Thoracic aorta (tissue), 2 donors: ENCODE data around the gene INTS6L. TPM values are rescaled to one million over a fixed set of nuclear protein-coding genes. Genes with fewer than 3 reads are reported as not detected.

Experiments used
- ATAC-seq: fragments of 150-250 bp; one replicate; pipeline ENCODE4 v1.8.0; 2017; ENCODE audit warnings: low read depth; ENCODE audit not compliant: insufficient number of reproducible peaks, low FRiP score
- DNase-seq: peaks from one replicate; pipeline ENCODE4 v3.0.0-alpha.2; 2020; ENCODE audit warnings: low spot score
- H3K27ac ChIP-seq, 2 donors: fragments of 200-600 bp; sonication (generic); 1 replicate in 1 of 2; 2 replicates in 1 of 2; pipeline ENCODE4 v1.5.1; 2016; ENCODE audit warnings: mild to moderate bottlenecking in 2 of 2, moderate library complexity in 2 of 2
- H3K27me3 ChIP-seq: fragments of 200-600 bp; sonication (generic); replicated peaks from 2 replicates; pipeline ENCODE4 v1.6.0; 2016; ENCODE audit warnings: mild to moderate bottlenecking; ENCODE audit not compliant: insufficient read depth
- H3K36me3 ChIP-seq: fragments of 200-600 bp; sonication (generic); one replicate; pipeline ENCODE4 v1.5.1; 2016
- H3K4me1 ChIP-seq, 2 donors: fragments of 200-600 bp; sonication (generic); 1 replicate in 1 of 2; 2 replicates in 1 of 2; pipeline versions ENCODE4 v1.5.1 to v1.6.0; 2016; ENCODE audit warnings: low read depth in 2 of 2, mild to moderate bottlenecking in 1 of 2; ENCODE audit not compliant: control insufficient read depth in 1 of 2
- H3K4me3 ChIP-seq: fragments of 200-600 bp; sonication (generic); 2 replicates; pipeline ENCODE4 v1.5.1; 2016; ENCODE audit warnings: mild to moderate bottlenecking
- H3K9me3 ChIP-seq: fragments of 200-600 bp; sonication (generic); 2 replicates; pipeline ENCODE4 v1.5.1; 2016
- CTCF ChIP-seq: fragments of 200-600 bp; sonication (generic); IDR thresholded peaks from one replicate; pipeline ENCODE4 v1.5.1; 2019; ENCODE audit warnings: antibody characterized with exemption
- total RNA-seq, 2 donors: library from RNA; depleted of rRNA; stranded (reverse); fragments of >200 nt; gene quantifications; one replicate each; pipeline versions ENCODE4 v1.1.0 to v1.2.3, GENCODE V29; 2016

INTS6L gene
- total RNA-seq, 2 donors from 2014 or later, result 9.3 to 23.0 TPM

- no peak for DNase-seq
- no peaks in the 10 kb centered on the region for H3K36me3 ChIP-seq
- H3K4me1 ChIP-seq, result no peaks in the 10 kb centered on the region
- H3K9me3 ChIP-seq, result no peaks in the 10 kb centered on the region
- no peak overlapping the region for H3K27ac ChIP-seq
- H3K27me3 ChIP-seq, result no peaks in the 10 kb centered on the region
- H3K4me3 ChIP-seq, result no peak overlapping the region
- ATAC-seq, result no peak
- TF ChIP-seq CTCF, result no peak
These were observed 4.1 kb upstream of the INTS6L start for GRCh38 chrX:135516376-135516775.

- Histone ChIP-seq H3K4me1 (no peaks in the 10 kb centered on the region), H3K4me3 (no peak overlapping the region), H3K9me3 (no peaks in the 10 kb centered on the region), H3K27ac (no peak overlapping the region), H3K36me3 (no peaks in the 10 kb centered on the region), H3K27me3 (no peaks in the 10 kb centered on the region)
- ATAC-seq, result no peak
- DNase-seq, result no peak
- no peak for TF ChIP-seq CTCF
These were observed 2.3 kb upstream of the INTS6L start for GRCh38 chrX:135518161-135518560.

DNA sequence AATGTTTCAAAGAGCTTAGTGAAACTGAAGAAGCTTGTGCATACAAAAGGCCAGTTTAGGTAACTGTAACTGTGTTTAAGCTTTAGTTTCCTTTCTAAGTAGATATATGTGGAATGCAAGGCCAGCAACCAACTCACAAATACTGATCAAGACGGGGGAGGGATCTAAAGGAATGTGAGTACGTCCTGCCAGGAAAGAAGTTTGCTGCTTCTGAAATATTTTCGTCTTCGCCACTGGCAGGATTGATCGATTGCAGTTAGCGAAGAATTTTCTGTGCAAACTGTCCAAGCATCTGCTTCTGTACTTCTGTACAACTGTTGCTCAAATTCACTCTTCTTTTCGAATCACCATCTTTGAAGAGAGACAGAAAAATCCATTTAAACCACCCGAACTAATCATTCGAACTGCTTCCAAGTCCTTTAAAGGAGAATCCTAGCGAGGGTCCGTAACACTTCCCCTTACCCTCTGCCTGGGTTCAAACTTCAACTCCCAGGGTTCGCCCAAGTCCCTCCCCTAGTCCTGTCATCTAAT lies 373 bp upstream of the INTS6L start:
- peak overlapping the region; percentile 88 for H3K4me3 ChIP-seq
- ATAC-seq (no peak), DNase-seq (no peak)
- peak overlapping the region; percentile 86 to 93 for H3K27ac ChIP-seq
- H3K9me3 ChIP-seq, result no peaks in the 10 kb centered on the region
- H3K27me3 ChIP-seq, result no peaks in the 10 kb centered on the region
- no peaks in the 10 kb centered on the region for H3K36me3 ChIP-seq
- TF ChIP-seq CTCF, result no peak
- peaks cover 0 to 6% of the 10 kb centered on the region in 2 donors for H3K4me1 ChIP-seq

GRCh38 chrX:135521405-135522131 lies 1.1 kb downstream of the INTS6L start:
- ATAC-seq, result peak; percentile 90
- no peak for TF ChIP-seq CTCF
- Histone ChIP-seq H3K9me3 (no peaks in the 10 kb centered on the region), H3K27ac (peak overlapping the region; percentile 86 to 93), H3K4me1 (peaks cover 0 to 16% of the 10 kb centered on the region in 2 donors), H3K27me3 (no peaks in the 10 kb centered on the region), H3K4me3 (peak overlapping the region; percentile 88), H3K36me3 (no peaks in the 10 kb centered on the region)
- DNase-seq, result peak; percentile 35

GRCh38 chrX:135522132-135522530 lies 1.7 kb downstream of the INTS6L start:
- H3K4me1 ChIP-seq, result peaks cover 0 to 16% of the 10 kb centered on the region in 2 donors
- ATAC-seq (no peak), DNase-seq (no peak)
- peak overlapping the region; percentile 88 for H3K4me3 ChIP-seq
- no peaks in the 10 kb centered on the region for H3K9me3 ChIP-seq
- no peaks in the 10 kb centered on the region for H3K36me3 ChIP-seq
- TF ChIP-seq CTCF, result no peak
- no peaks in the 10 kb centered on the region for H3K27me3 ChIP-seq
- peak overlapping the region; percentile 73 to 87 for H3K27ac ChIP-seq
